Embryonic facial prominence (tissue), 1 donor: ENCODE results near the gene ROBO1.

Source experiments
- DNase-seq: peaks from one replicate; pipeline ENCODE4 v3.0.0-alpha.2; 2016; ENCODE audit errors: extremely low spot score

ROBO1 gene

GRCh38 chr3:78978037-78978436 lies 789.8 kb downstream of the ROBO1 start:
- DNase-seq = no peak

GRCh38 chr3:78977073-78977472 lies 790.7 kb downstream of the ROBO1 start:
- no peak for DNase-seq

- no peak for DNase-seq
These were observed 791.6 kb downstream of the ROBO1 start for GRCh38 chr3:78976200-78976599.

DNA sequence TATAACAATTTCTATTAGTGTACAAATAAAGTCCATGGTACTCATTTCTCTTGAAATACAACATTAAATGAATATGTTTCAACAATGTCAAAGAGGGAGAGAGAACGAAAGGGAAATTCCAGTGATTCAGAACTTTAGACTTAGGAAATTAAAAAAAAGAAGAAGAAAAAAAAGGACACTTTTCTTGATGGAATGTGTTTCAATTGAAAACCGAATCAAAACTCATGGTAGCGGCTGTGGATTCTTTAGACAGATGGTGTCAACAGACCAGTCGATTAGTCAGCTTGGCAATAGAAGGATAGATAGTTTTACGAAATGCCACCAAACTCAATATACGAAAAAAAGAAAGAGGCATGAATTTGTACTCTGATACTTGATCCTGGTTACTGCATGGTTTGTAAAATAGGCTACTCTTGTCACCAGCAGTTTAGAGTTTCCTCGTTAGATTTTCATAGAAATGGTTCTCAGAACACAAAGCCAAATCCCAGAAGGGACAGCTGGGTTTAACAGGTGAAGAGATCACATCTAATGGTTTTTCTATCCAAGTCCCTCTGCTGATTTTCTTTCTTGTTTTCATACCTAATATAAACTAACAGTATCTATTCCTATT lies 793.5 kb downstream of the ROBO1 start:
- DNase-seq = no peak

DNA sequence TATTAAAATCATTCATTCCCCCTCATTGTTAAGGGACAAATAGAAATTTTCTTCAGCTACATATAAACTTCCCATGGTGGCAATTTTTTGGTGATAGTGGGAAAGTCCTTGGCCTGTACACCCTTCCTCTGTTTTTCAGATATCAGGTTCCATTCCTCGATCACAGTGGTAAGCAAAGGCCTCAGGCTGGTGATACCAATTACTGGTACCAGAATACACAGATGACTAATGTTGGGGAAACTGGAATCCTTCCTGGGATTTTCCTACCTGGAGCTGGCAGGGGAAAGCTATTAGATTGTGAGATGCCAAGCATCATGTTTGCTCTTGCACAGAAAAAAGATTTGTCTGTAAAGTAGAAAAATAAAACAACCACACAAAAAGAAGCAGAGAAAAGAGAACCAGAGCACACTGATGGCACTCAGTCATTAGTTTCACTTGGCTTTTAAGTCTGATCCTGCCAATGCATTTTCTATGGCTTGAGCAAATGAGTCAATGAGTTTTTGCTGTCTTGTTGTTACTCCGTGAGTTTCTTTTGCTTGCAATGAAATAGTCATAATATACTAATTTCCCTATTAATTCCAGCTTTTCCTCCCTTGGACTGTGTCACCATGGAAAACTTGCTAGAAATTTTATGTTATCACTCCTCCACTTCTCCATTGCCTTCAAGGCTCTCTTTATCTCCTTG lies 795.0 kb downstream of the ROBO1 start:
- no peak for DNase-seq

DNA sequence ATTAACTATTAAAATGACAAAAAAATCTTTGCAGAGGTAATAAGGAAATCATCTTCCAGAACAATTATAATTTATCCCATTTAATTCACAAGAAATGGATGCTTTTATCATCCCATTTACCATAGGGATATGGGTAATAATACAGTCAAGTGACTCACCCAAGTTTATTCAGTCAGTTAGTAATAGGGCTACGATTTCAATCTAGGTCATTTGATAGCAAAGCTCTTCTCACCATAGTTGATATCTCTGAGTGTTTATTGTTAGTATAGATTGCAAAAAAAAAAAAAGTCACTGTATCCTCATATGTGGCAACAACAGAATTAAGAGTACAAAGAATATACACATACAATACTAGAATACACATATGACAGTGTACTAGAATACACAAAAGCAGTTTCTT lies 797.1 kb downstream of the ROBO1 start:
- no peak for DNase-seq

- no peak for DNase-seq
These were observed 798.3 kb downstream of the ROBO1 start for GRCh38 chr3:78969483-78969882.

GRCh38 chr3:78967061-78967460 lies 800.7 kb downstream of the ROBO1 start:
- DNase-seq = no peak

DNA sequence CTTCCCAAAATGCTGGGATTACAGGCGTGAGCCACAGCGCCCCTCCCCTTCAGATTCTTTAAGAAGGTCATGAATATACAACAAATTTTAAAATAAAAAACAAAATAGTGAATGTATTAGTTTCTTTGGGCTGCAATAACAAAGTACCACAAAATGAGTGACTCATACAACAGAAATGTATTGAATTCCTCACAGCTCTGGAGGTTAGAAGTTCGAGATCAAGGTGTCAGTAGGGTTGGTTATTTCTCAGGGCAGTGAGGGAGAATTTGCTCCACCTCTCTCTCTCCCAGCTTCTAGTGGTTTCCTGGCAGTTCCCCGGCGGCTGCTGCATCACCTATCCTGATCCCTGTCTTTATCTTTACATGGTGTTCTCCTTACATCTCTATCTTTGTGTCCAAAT lies 804.0 kb downstream of the ROBO1 start:
- DNase-seq = no peak

DNA sequence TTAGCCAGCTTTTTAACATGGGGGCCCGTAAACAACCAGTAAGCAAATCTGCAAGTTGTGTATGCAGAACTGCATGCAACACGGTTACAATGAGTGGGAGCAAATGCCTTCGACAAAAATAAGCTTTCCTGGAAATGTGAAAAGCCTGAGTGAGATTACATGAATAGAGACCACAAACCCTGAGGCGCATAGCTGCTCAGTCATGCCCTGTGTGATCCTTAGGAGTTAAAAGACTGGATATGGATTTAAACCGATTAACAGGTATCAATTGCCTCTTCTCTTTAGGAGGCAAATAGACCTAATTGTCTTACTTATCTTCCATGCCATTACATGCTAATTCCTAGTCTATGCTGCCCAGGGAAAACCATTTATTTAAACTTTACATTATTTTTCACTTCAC lies 810.3 kb downstream of the ROBO1 start:
- no peak for DNase-seq

DNA sequence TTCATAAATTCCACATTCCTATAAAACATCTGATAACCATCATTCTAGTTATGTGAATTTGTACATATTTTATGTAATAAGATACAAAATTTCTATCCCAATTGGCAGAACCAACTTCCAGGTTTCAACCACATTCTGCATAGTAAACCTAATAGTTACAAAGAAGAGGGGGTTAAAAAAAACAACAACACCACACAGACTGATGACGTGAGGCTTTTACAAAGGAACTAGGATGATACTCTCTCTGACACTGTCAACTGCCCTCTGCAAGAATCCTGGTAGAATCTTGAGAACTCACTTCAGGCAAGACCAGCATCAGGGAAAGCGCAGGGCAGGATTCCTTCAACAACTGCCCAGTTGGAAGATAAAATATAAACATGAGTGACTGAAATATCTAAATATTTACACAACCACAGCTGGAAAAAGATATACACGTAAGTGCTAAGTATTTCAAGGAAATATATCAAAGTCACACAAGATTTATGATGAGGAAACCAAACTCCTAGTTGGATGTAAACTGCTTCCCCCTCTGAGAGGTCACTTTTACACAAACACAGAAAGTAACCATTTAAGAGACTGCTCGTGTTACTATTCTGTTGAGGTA lies 816.4 kb downstream of the ROBO1 start:
- DNase-seq = no peak

GRCh38 chr3:78941587-78941986 lies 826.2 kb downstream of the ROBO1 start:
- DNase-seq = no peak

DNA sequence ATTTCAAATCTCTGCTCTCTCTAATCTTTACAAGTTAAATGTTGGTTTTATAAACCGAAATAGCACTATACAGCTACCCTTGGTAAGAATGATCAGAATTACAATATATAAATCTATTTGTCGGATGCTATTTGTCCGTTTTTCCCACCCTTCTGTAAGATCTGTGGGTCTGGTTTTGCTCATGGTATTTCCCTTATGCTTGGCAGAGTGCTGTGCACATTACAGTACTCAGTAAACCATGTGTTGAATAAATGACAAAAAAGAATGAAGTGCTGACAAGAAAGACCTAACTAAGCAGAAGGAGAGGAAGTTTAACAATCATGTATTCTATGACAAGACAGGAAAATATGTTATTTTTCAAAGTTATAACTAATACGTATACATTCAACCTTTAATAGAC lies 827.2 kb downstream of the ROBO1 start:
- no peak for DNase-seq

DNA sequence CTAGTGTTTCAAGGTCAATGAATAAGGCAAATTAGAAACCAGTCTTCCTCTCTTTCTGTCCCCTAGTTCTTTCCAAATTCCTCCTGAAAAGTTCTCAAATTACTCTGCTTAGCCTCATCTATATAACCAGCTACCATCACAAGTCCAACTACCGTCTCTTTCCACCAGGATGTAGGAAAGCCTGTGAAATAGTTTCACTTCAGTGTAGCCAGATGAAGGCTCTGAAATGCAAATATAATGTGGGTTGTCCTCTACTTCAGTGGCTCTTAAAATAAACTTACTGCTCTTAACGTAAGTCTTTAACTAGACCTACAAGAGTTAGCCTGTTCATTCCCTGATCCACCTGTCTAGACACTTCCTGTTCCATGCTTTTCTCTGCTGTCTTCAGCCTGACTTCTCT lies 827.7 kb downstream of the ROBO1 start:
- DNase-seq = no peak

GRCh38 chr3:78937475-78937874 lies 830.3 kb downstream of the ROBO1 start:
- DNase-seq = no peak

GRCh38 chr3:78927759-78928158 lies 840.0 kb downstream of the ROBO1 start:
- no peak for DNase-seq

DNA sequence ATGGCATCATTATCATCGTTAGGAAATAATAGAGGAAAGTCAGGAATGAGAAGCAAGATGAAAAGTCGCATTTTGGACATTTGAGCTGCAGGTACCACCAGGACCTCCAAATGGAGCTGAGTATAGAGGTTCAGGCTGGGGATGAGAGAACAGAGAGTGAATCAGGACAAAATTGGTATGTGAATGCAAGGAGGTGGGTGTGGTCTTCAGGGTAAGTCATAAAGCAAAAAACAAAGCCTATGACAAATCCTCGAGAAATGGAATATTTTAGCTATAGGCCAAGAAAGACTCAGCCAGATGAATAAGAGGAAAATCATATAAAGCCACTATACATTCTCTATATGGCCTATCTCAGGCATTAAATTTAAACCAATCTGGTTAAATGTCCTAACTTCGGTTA lies 841.3 kb downstream of the ROBO1 start:
- no peak for DNase-seq

GRCh38 chr3:78924711-78925110 lies 843.1 kb downstream of the ROBO1 start:
- no peak for DNase-seq

DNA sequence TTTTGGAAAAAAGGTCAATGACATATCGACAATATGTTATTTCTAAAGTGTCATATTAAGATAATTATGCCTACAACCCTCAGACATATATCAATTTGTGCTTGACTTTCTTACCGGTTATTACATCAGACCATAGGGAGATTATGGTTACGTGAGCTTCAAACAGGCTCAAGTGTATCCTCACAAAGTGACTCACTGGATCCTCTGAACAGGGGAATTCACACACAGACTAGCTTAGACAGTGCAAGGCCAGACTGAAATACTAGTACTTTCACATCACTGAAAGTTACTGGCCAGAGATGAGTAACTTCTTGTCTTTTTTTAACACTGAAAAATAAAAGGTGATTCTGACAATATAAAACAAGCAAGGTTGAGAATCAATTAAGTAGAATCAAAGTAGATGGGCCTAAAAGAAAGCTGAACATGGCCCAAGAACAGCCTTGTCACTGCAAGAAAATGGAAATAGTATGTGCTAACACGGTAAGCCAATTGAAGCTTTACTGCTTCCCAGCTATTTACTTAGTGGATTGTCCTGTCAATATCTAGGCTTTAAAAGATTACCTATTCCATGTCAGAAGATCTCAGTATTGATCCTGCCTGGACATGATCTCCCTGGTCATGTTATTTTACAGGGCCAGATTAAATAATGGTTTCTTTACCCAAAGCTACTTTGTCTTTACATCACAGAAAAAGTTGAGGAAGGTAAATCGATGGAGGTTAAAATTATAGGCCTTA lies 848.6 kb downstream of the ROBO1 start:
- no peak for DNase-seq

- no peak for DNase-seq
These were observed 849.3 kb downstream of the ROBO1 start for GRCh38 chr3:78918361-78919020.

- DNase-seq = no peak
These were observed 850.3 kb downstream of the ROBO1 start for GRCh38 chr3:78917536-78917935.

DNA sequence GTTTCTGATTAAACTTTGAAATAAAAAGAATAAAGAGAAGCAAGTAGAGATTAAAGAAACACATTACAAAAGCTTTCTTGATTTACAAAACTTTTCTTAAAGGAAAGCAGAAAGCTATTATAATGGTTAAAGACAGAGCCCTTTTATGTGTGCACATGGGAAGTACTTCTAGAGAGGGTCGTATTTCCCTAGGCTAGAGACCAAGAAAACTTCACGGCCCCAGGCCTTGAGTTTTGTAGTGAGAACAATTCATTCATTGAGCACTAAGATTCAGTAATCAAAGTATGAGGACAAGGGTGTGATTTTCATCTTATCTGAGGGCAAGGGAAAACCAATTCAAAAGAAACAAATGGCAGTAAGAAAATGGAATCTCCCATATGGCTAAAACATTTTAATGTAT lies 854.1 kb downstream of the ROBO1 start:
- no peak for DNase-seq
